ENCODE data around the gene PRR11.

PRR11 gene

DNA sequence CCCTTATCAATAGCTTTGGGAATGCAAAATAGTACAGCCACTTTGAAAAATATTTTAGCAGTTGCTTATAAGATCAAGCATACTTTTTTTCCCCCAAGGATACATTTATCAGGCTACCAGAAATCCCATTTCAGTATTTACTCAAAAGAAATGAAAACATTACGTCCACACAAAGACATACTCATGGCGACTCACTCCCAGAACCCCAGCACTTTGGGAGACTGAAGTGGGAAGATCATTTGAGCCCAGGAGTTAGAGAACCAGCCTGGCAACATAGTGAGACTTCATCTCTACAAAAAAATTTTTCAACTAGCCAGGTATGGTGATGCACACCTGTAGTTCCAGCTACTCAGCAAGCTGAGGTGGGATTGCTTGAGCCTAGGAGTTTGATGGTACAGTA is 6.5 kb upstream of the PRR11 start:
- Histone ChIP-seq H2BK5ac (ENCODE audit: low read length) (no peak overlapping the region), H3K56ac (ENCODE audit: low read length) (no peak overlapping the region), H3K4ac (ENCODE audit: low read depth, low read length) (no peak overlapping the region), H3K36me3 (ENCODE audit: control insufficient read depth, insufficient read depth, low read length) (no peaks in the 10 kb centered on the region), H4K8ac (ENCODE audit: low read depth, low read length) (no peak overlapping the region), H3K4me1 (ENCODE audit: control insufficient read depth, low read depth, low read length) (peaks cover 2% of the 10 kb centered on the region), H3K9ac (ENCODE audit: low read length) (no peak overlapping the region), H2BK15ac (replicated peaks; ENCODE audit: low read depth) (no peak overlapping the region), H3K4me3 (ENCODE audit: low read length) (no peak overlapping the region), H3K18ac (ENCODE audit: low read length) (no peak overlapping the region), H3K27me3 (ENCODE audit: insufficient read depth, low read length, poor library complexity) (no peaks in the 10 kb centered on the region), H3K4me2 (ENCODE audit: low read length) (no peak overlapping the region), H3K79me1 (ENCODE audit: low read length) (peaks cover 7% of the 10 kb centered on the region), H3K23ac (ENCODE audit: low read length) (no peak overlapping the region), H3K27ac (ENCODE audit: low read depth, low read length) (no peak overlapping the region), H2BK120ac (ENCODE audit: low read depth, low read length) (no peak overlapping the region), H3K79me2 (ENCODE audit: control insufficient read depth, insufficient read depth, low read length) (peaks cover 74% of the 10 kb centered on the region), H4K5ac (ENCODE audit: low read length) (no peak overlapping the region), H2AK5ac (ENCODE audit: low read length) (no peak overlapping the region)
- no CpG with 5 or more reads among the region's 2 CpGs for WGBS (ENCODE audit: extremely low coverage, insufficient coverage, low lambda C conversion rate)
- no peak for DNase-seq

DNA sequence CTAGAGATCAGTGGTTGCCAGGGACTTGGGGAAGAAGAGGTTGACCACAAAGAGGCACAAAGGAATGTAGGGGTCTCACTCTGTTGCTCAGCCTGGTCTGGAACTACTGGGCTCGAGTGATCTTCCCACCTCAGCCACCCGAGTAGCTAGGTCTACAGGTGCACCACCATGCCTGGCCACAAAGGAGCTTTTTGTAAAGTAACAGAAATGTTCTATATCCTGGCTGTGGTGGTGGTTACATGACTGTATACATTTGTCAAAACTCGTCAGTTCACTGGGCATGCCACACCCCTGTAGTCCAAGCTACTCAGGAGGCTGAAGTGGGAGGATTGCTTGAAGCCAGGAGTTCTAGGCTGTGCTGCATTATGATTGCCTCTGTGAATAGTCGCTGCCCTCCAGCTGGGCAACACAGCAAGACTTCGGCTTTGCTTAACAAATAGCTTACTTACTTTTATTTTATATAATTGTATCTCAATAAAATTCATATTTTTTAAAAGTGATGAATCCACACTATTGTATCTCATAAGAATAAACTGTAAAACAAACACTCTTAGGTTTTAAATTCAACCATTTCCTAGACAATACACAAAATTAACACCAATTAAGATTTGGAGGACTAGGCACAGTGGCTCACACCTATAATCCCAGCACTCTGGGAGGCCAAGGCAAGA is 5.6 kb upstream of the PRR11 start:
- Histone ChIP-seq H3K4me1 (ENCODE audit: control insufficient read depth, low read depth, low read length) (peaks cover 2% of the 10 kb centered on the region), H3K9ac (ENCODE audit: low read length) (no peak overlapping the region)
- no peak for DNase-seq

GRCh38 chr17:59151006-59151405 is 4.5 kb upstream of the PRR11 start:
- H3K9ac ChIP-seq (ENCODE audit: low read length) = peak overlapping the region; percentile 20
- no peak overlapping the region for H2BK5ac ChIP-seq (ENCODE audit: low read length)
- no peak overlapping the region for H3K27ac ChIP-seq (ENCODE audit: low read depth, low read length)
- H3K79me2 ChIP-seq (ENCODE audit: control insufficient read depth, insufficient read depth, low read length) = peaks cover 62% of the 10 kb centered on the region
- no peak overlapping the region for H2BK120ac ChIP-seq (ENCODE audit: low read depth, low read length)
- H3K56ac ChIP-seq (ENCODE audit: low read length) = no peak overlapping the region
- H2BK15ac ChIP-seq (replicated peaks; ENCODE audit: low read depth) = no peak overlapping the region
- no CpG with 5 or more reads among the region's 5 CpGs for WGBS (ENCODE audit: extremely low coverage, insufficient coverage, low lambda C conversion rate)
- no peak overlapping the region for H3K18ac ChIP-seq (ENCODE audit: low read length)
- no peak overlapping the region for H4K8ac ChIP-seq (ENCODE audit: low read depth, low read length)
- no peak overlapping the region for H3K4me3 ChIP-seq (ENCODE audit: low read length)
- no peaks in the 10 kb centered on the region for H3K27me3 ChIP-seq (ENCODE audit: insufficient read depth, low read length, poor library complexity)
- peaks cover 2% of the 10 kb centered on the region for H3K4me1 ChIP-seq (ENCODE audit: control insufficient read depth, low read depth, low read length)
- no peak for DNase-seq
- no peaks in the 10 kb centered on the region for H3K36me3 ChIP-seq (ENCODE audit: control insufficient read depth, insufficient read depth, low read length)
- H3K23ac ChIP-seq (ENCODE audit: low read length) = no peak overlapping the region
- no peak overlapping the region for H2AK5ac ChIP-seq (ENCODE audit: low read length)
- H4K5ac ChIP-seq (ENCODE audit: low read length) = no peak overlapping the region
- H3K4me2 ChIP-seq (ENCODE audit: low read length) = no peak overlapping the region
- no peak overlapping the region for H3K4ac ChIP-seq (ENCODE audit: low read depth, low read length)
- H3K79me1 ChIP-seq (ENCODE audit: low read length) = peaks cover 7% of the 10 kb centered on the region

More for the DNA sequence above, 5.6 kb upstream of the PRR11 start:
- no peak overlapping the region for H2BK120ac ChIP-seq (ENCODE audit: low read depth, low read length)
- H3K27me3 ChIP-seq (ENCODE audit: insufficient read depth, low read length, poor library complexity) = no peaks in the 10 kb centered on the region
- H3K79me2 ChIP-seq (ENCODE audit: control insufficient read depth, insufficient read depth, low read length) = peaks cover 69% of the 10 kb centered on the region
- no peak overlapping the region for H2AK5ac ChIP-seq (ENCODE audit: low read length)
- no peak overlapping the region for H4K8ac ChIP-seq (ENCODE audit: low read depth, low read length)
- no peaks in the 10 kb centered on the region for H3K36me3 ChIP-seq (ENCODE audit: control insufficient read depth, insufficient read depth, low read length)
- H3K79me1 ChIP-seq (ENCODE audit: low read length) = peaks cover 7% of the 10 kb centered on the region
- H3K4me3 ChIP-seq (ENCODE audit: low read length) = no peak overlapping the region
- no CpG with 5 or more reads among the region's 5 CpGs for WGBS (ENCODE audit: extremely low coverage, insufficient coverage, low lambda C conversion rate)
- no peak overlapping the region for H2BK5ac ChIP-seq (ENCODE audit: low read length)
- no peak overlapping the region for H3K4me2 ChIP-seq (ENCODE audit: low read length)
- H3K23ac ChIP-seq (ENCODE audit: low read length) = peak overlapping the region; percentile 12
- H2BK15ac ChIP-seq (replicated peaks; ENCODE audit: low read depth) = no peak overlapping the region
- no peak overlapping the region for H3K56ac ChIP-seq (ENCODE audit: low read length)
- H4K5ac ChIP-seq (ENCODE audit: low read length) = no peak overlapping the region
- no peak overlapping the region for H3K18ac ChIP-seq (ENCODE audit: low read length)
- H3K4ac ChIP-seq (ENCODE audit: low read depth, low read length) = no peak overlapping the region
- H3K27ac ChIP-seq (ENCODE audit: low read depth, low read length) = no peak overlapping the region

GRCh38 chr17:59151591-59151990 is 4.0 kb upstream of the PRR11 start:
- H3K56ac ChIP-seq (ENCODE audit: low read length) = no peak overlapping the region
- no peak overlapping the region for H3K23ac ChIP-seq (ENCODE audit: low read length)
- no peak overlapping the region for H2BK15ac ChIP-seq (replicated peaks; ENCODE audit: low read depth)
- no peak overlapping the region for H4K8ac ChIP-seq (ENCODE audit: low read depth, low read length)
- H3K36me3 ChIP-seq (ENCODE audit: control insufficient read depth, insufficient read depth, low read length) = no peaks in the 10 kb centered on the region
- H3K4me1 ChIP-seq (ENCODE audit: control insufficient read depth, low read depth, low read length) = peaks cover 2% of the 10 kb centered on the region
- H3K4me3 ChIP-seq (ENCODE audit: low read length) = no peak overlapping the region
- peaks cover 7% of the 10 kb centered on the region for H3K79me1 ChIP-seq (ENCODE audit: low read length)
- H3K27me3 ChIP-seq (ENCODE audit: insufficient read depth, low read length, poor library complexity) = no peaks in the 10 kb centered on the region
- H2AK5ac ChIP-seq (ENCODE audit: low read length) = no peak overlapping the region
- H3K18ac ChIP-seq (ENCODE audit: low read length) = no peak overlapping the region
- H3K4me2 ChIP-seq (ENCODE audit: low read length) = no peak overlapping the region
- H4K5ac ChIP-seq (ENCODE audit: low read length) = no peak overlapping the region
- H3K9ac ChIP-seq (ENCODE audit: low read length) = no peak overlapping the region
- no peak overlapping the region for H2BK5ac ChIP-seq (ENCODE audit: low read length)
- H3K27ac ChIP-seq (ENCODE audit: low read depth, low read length) = no peak overlapping the region
- peak; percentile 16 for DNase-seq
- no CpG with 5 or more reads among the region's 1 CpG for WGBS (ENCODE audit: extremely low coverage, insufficient coverage, low lambda C conversion rate)
- H2BK120ac ChIP-seq (ENCODE audit: low read depth, low read length) = no peak overlapping the region
- H3K79me2 ChIP-seq (ENCODE audit: control insufficient read depth, insufficient read depth, low read length) = peaks cover 61% of the 10 kb centered on the region
- no peak overlapping the region for H3K4ac ChIP-seq (ENCODE audit: low read depth, low read length)

- Histone ChIP-seq H3K4me1 (ENCODE audit: control insufficient read depth, low read depth, low read length) (peaks cover 2% of the 10 kb centered on the region), H2BK15ac (replicated peaks; ENCODE audit: low read depth) (no peak overlapping the region), H4K5ac (ENCODE audit: low read length) (no peak overlapping the region), H3K4me2 (ENCODE audit: low read length) (no peak overlapping the region), H3K4ac (ENCODE audit: low read depth, low read length) (no peak overlapping the region), H3K36me3 (ENCODE audit: control insufficient read depth, insufficient read depth, low read length) (no peaks in the 10 kb centered on the region), H3K79me2 (ENCODE audit: control insufficient read depth, insufficient read depth, low read length) (peaks cover 57% of the 10 kb centered on the region), H3K56ac (ENCODE audit: low read length) (no peak overlapping the region), H2BK5ac (ENCODE audit: low read length) (no peak overlapping the region), H2AK5ac (ENCODE audit: low read length) (no peak overlapping the region), H3K18ac (ENCODE audit: low read length) (no peak overlapping the region), H3K4me3 (ENCODE audit: low read length) (no peak overlapping the region), H3K9ac (ENCODE audit: low read length) (no peak overlapping the region), H3K23ac (ENCODE audit: low read length) (no peak overlapping the region), H3K27ac (ENCODE audit: low read depth, low read length) (no peak overlapping the region), H2BK120ac (ENCODE audit: low read depth, low read length) (no peak overlapping the region), H3K79me1 (ENCODE audit: low read length) (peaks cover 7% of the 10 kb centered on the region), H3K27me3 (ENCODE audit: insufficient read depth, low read length, poor library complexity) (no peaks in the 10 kb centered on the region), H4K8ac (ENCODE audit: low read depth, low read length) (no peak overlapping the region)
- DNase-seq = no peak
- no CpG with 5 or more reads among the region's 1 CpG for WGBS (ENCODE audit: extremely low coverage, insufficient coverage, low lambda C conversion rate)
Measured at GRCh38 chr17:59152925-59153324, 2.6 kb upstream of the PRR11 start.

GRCh38 chr17:59154292-59154720 is 1.2 kb upstream of the PRR11 start:
- H3K9ac ChIP-seq (ENCODE audit: low read length) = peak overlapping the region; percentile 93
- no CpG with 5 or more reads among the region's 25 CpGs for WGBS (ENCODE audit: extremely low coverage, insufficient coverage, low lambda C conversion rate)
- H2BK15ac ChIP-seq (replicated peaks; ENCODE audit: low read depth) = no peak overlapping the region
- H3K23ac ChIP-seq (ENCODE audit: low read length) = no peak overlapping the region
- no peak overlapping the region for H4K5ac ChIP-seq (ENCODE audit: low read length)
- H3K4ac ChIP-seq (ENCODE audit: low read depth, low read length) = peak overlapping the region; percentile 93
- H3K27me3 ChIP-seq (ENCODE audit: insufficient read depth, low read length, poor library complexity) = no peaks in the 10 kb centered on the region
- no peaks in the 10 kb centered on the region for H3K36me3 ChIP-seq (ENCODE audit: control insufficient read depth, insufficient read depth, low read length)
- no peak overlapping the region for H2AK5ac ChIP-seq (ENCODE audit: low read length)
- H3K79me1 ChIP-seq (ENCODE audit: low read length) = peaks cover 9% of the 10 kb centered on the region
- no peak overlapping the region for H4K8ac ChIP-seq (ENCODE audit: low read depth, low read length)
- H2BK5ac ChIP-seq (ENCODE audit: low read length) = peak overlapping the region; percentile 0
- H3K27ac ChIP-seq (ENCODE audit: low read depth, low read length) = peak overlapping the region; percentile 94
- H3K4me1 ChIP-seq (ENCODE audit: control insufficient read depth, low read depth, low read length) = peaks cover 2% of the 10 kb centered on the region
- H3K79me2 ChIP-seq (ENCODE audit: control insufficient read depth, insufficient read depth, low read length) = peaks cover 56% of the 10 kb centered on the region
- H3K18ac ChIP-seq (ENCODE audit: low read length) = peak overlapping the region; percentile 73
- peak overlapping the region; percentile 98 for H3K56ac ChIP-seq (ENCODE audit: low read length)
- H3K4me3 ChIP-seq (ENCODE audit: low read length) = peak overlapping the region; percentile 92
- DNase-seq = peak; percentile 69
- peak overlapping the region; percentile 11 for H3K4me2 ChIP-seq (ENCODE audit: low read length)
- H2BK120ac ChIP-seq (ENCODE audit: low read depth, low read length) = peak overlapping the region; percentile 63

Measured in mesendoderm (in vitro differentiated cells).